Neutrophil (primary cell): ENCODE measurements around the gene MYO15A.

Source experiments
- H3K27ac ChIP-seq: fragments of 200-600 bp; sonication (generic); 2 replicates; pipeline ENCODE4 v1.5.1; 2016; ENCODE audit warnings: mild to moderate bottlenecking, moderate library complexity
- H3K27me3 ChIP-seq: fragments of 200-600 bp; sonication (generic); 2 replicates; pipeline ENCODE4 v1.6.0; 2016; ENCODE audit warnings: mild to moderate bottlenecking
- H3K36me3 ChIP-seq: fragments of 200-600 bp; sonication (generic); 2 replicates; pipeline ENCODE4 v1.5.1; 2017
- H3K4me1 ChIP-seq, 2 experiments: fragments of 200-600 bp in 1 of 2; sonication (generic) in 1 of 2; 1 replicate in 1 of 2; 2 replicates in 1 of 2; pipeline versions ENCODE4 v1.5.1 to v1.6.1; 2013 to 2016; ENCODE audit warnings: low read depth in 1 of 2, low read length in 1 of 2, mild to moderate bottlenecking in 1 of 2, moderate library complexity in 1 of 2; ENCODE audit not compliant: control insufficient read depth in 1 of 2, insufficient read depth in 1 of 2
- H3K4me3 ChIP-seq, 2 experiments: fragments of 200-600 bp in 1 of 2; sonication (generic) in 1 of 2; 1 replicate in 1 of 2; 2 replicates in 1 of 2; pipeline ENCODE4 v1.5.1; 2013 to 2016; ENCODE audit warnings: low read depth in 1 of 2, low read length in 1 of 2, mild to moderate bottlenecking in 1 of 2, moderate library complexity in 1 of 2
- H3K9me3 ChIP-seq: fragments of 200-600 bp; sonication (generic); 2 replicates; pipeline ENCODE4 v1.5.1; 2016
- TF ChIP-seq, protein P1 (sequence below): fragments of 200-600 bp; sonication (generic); IDR thresholded peaks from 2 replicates; pipeline ENCODE4 v1.5.1; 2016; ENCODE audit warnings: antibody characterized with exemption

Gene MYO15A

DNA sequence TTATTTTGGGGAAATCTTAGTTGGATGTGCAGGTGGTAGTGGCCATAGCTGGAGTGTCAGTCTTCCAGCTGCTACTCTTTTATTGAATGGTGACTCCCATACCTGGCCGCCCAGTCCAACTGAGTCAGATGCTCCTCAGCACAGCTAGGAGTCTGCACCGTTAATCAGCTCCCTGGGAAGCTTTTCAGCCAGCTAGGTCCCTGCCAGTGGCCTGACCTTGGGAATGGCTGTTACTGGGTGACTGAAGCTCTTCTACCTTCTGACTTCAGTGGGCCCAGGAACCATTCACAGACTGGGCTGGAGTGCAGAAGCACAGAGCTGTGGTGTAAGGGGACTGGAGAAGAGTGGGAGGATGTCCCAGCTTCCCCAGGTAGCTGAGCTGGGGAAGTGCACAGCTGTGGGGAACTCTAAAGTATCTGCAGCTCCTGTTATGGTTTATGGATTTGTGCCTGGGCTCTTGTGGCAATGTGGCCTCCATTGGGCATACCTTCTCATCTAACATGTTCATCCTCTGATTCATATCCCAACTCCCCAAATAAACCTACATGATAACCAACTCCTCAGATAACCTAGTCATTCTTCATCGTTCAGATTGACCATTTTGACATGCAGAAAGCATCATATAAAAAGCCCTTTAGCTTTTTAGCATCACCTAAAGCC lies 89.1 kb downstream of the MYO15A start:
- Histone ChIP-seq H3K4me1 (no peaks in the 10 kb centered on the region), H3K4me3 (no peak overlapping the region), H3K36me3 (peaks cover 60% of the 10 kb centered on the region), H3K9me3 (no peaks in the 10 kb centered on the region), H3K27me3 (no peaks in the 10 kb centered on the region), H3K27ac (no peak overlapping the region)
- TF ChIP-seq, protein P1, sequence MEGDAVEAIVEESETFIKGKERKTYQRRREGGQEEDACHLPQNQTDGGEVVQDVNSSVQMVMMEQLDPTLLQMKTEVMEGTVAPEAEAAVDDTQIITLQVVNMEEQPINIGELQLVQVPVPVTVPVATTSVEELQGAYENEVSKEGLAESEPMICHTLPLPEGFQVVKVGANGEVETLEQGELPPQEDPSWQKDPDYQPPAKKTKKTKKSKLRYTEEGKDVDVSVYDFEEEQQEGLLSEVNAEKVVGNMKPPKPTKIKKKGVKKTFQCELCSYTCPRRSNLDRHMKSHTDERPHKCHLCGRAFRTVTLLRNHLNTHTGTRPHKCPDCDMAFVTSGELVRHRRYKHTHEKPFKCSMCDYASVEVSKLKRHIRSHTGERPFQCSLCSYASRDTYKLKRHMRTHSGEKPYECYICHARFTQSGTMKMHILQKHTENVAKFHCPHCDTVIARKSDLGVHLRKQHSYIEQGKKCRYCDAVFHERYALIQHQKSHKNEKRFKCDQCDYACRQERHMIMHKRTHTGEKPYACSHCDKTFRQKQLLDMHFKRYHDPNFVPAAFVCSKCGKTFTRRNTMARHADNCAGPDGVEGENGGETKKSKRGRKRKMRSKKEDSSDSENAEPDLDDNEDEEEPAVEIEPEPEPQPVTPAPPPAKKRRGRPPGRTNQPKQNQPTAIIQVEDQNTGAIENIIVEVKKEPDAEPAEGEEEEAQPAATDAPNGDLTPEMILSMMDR: no peak

DNA sequence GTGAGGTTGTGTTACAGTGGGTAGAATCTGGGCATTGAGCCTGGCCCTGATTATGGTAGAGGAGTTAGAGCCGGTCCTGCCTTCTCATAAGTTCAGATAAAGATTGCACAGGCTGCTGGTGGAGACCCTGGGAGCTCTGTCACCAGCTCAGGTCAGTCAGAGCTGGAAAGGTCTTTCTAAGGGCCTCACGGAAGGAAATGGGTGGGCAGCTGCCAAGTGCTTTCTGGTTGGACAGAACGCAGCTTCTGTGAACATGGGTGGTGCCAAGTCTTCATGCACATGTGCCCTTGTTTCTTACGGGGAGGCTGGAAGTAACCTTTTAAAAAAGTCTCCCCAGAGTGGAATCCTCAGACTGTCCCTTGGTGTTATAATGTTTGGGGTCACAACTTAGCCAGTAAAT lies 90.0 kb downstream of the MYO15A start:
- H3K27ac ChIP-seq: no peak overlapping the region
- H3K27me3 ChIP-seq: no peaks in the 10 kb centered on the region
- TF ChIP-seq, protein P1: no peak
- peaks cover 65% of the 10 kb centered on the region for H3K36me3 ChIP-seq
- no peaks in the 10 kb centered on the region for H3K9me3 ChIP-seq
- H3K4me1 ChIP-seq: no peaks in the 10 kb centered on the region
- no peak overlapping the region for H3K4me3 ChIP-seq

DNA sequence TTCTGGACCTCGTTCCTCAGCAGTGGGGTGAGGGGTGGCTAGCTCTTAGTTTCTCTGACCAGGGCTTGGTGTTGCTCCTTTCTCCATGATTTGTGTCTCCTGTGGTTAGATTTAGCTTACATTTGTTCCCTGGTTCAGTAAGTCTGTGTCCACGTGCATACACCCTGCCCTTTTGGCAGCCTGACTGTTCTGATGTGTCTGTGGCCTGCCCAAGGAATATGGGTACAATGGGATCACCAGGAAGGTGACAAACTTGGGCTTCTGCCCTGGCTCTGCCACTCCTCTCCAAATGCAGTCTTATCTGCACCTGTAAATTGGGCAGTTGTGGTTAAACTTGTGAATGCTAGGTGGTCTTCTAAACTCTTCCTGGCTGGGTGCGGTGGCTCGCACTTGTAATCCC lies 92.6 kb downstream of the MYO15A start:
- Histone ChIP-seq H3K4me1 (no peaks in the 10 kb centered on the region), H3K36me3 (peaks cover 64% of the 10 kb centered on the region), H3K27ac (no peak overlapping the region), H3K9me3 (no peaks in the 10 kb centered on the region), H3K4me3 (no peak overlapping the region), H3K27me3 (no peaks in the 10 kb centered on the region)
- TF ChIP-seq, protein P1: no peak

DNA sequence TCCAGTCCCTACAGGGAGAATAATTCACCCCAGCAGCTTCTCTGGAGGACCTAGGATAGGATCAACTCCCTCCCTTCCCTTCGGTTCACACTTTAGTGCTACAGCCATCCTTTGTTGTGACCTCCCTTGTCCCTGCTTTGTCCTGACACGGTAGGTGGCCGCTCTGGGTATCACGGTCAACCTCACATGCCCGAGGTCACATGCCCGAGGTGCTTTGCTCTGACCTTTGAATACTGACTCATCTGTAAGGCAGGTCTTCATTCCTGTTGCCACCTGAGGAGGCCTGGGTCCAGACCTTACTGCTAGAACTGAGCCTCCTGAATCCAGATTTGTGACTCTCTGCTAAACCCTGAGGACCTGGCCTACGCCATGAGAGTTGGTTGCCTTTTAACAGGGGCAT lies 94.8 kb downstream of the MYO15A start:
- Histone ChIP-seq H3K27ac (no peak overlapping the region), H3K4me3 (no peak overlapping the region), H3K36me3 (peaks cover 64% of the 10 kb centered on the region)

DNA sequence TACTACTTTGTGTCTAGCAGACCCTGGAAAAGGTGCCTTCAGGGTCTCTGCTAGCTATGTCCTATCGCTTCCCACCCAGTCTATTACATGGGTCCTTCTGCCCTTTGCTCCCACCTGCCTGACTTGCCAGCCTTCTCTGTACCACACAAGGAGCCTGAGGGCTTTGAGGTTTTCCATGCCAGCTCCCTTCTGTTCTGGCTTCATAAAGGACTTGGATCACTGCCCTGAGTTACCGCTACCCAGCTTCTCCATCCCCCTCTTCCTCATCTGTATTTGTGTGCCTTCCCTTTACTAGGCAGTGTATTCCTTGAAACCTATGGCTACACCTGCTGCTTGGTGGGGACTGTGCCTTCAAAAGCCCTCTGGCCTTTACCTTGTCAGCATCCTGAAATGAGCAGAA lies 97.3 kb downstream of the MYO15A start:
- Histone ChIP-seq H3K4me1 (no peaks in the 10 kb centered on the region), H3K27me3 (no peaks in the 10 kb centered on the region), H3K27ac (no peak overlapping the region), H3K9me3 (no peaks in the 10 kb centered on the region), H3K4me3 (no peak overlapping the region), H3K36me3 (peaks cover 75% of the 10 kb centered on the region)
- TF ChIP-seq, protein P1: no peak

More for the DNA sequence above, 94.8 kb downstream of the MYO15A start:
- TF ChIP-seq, protein P1: no peak
- no peaks in the 10 kb centered on the region for H3K9me3 ChIP-seq
- H3K4me1 ChIP-seq: no peaks in the 10 kb centered on the region
- H3K27me3 ChIP-seq: no peaks in the 10 kb centered on the region

DNA sequence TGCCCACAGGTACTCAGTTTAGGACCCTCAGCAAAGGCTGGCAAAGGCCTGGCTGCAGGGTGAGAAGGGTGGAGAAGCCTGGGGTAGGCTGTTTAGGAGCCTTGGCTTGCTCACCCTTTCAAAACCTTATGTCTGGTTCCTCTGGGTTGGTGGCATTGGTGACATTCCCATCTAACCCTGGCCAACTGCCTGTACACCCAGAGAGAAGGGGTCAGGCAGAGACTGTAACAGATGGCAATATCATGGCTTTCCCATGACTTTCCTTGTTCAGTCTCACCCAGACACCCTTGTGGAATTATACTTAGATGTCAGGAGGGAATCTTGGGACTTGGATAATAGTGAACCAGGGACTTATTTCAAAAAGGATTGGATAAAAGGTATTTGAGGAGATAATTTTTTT lies 98.4 kb downstream of the MYO15A start:
- H3K27me3 ChIP-seq: no peaks in the 10 kb centered on the region
- H3K9me3 ChIP-seq: no peaks in the 10 kb centered on the region
- H3K36me3 ChIP-seq: peaks cover 78% of the 10 kb centered on the region
- H3K4me1 ChIP-seq: no peaks in the 10 kb centered on the region
- H3K4me3 ChIP-seq: no peak overlapping the region
- TF ChIP-seq, protein P1: no peak
- no peak overlapping the region for H3K27ac ChIP-seq
